C4-2B (cell line): ENCODE data around the gene SIT1.
"Not testable (repeated sequence)": the region's sequence is repeated elsewhere in the genome, so short reads cannot be mapped to it uniquely, and the experiment has no call there.

Source experiments
- ZFX ChIP-seq: fragments of 450-650 bp; IDR thresholded peaks from 2 replicates; pipeline ENCODE4 v1.6.1; 2017
- TF ChIP-seq, protein P1 (sequence below): fragments of 450-650 bp; conservative IDR thresholded peaks from 2 replicates; pipeline ENCODE4 v1.5.1; 2017; ENCODE audit warnings: mild to moderate bottlenecking

DNA sequence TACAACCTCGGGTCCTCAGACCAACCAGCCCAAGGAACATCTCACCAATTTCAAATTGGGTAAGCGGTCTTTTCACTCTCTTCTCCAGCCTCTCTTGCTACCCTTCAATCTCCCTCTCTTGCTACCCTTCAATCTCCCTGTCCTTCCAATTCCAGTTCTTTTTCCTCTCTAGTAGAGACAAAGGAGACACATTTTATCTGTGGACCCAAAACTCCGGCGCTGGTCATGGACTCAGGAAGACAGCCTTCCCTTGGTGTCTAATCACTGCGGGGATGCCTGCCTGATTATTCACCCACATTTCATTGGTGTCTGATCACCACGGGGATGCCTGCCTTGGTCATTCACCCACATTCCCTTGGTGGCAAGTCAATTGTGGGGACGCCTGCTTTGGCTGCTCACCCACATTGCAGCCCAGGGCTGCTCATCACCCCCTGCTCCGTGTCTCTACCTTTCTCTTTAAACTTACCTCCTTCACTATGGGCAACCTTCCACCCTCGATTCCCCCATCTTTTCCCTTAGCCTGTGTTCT lies 13.2 kb downstream of the SIT1 start:
- TF ChIP-seq, protein P1, sequence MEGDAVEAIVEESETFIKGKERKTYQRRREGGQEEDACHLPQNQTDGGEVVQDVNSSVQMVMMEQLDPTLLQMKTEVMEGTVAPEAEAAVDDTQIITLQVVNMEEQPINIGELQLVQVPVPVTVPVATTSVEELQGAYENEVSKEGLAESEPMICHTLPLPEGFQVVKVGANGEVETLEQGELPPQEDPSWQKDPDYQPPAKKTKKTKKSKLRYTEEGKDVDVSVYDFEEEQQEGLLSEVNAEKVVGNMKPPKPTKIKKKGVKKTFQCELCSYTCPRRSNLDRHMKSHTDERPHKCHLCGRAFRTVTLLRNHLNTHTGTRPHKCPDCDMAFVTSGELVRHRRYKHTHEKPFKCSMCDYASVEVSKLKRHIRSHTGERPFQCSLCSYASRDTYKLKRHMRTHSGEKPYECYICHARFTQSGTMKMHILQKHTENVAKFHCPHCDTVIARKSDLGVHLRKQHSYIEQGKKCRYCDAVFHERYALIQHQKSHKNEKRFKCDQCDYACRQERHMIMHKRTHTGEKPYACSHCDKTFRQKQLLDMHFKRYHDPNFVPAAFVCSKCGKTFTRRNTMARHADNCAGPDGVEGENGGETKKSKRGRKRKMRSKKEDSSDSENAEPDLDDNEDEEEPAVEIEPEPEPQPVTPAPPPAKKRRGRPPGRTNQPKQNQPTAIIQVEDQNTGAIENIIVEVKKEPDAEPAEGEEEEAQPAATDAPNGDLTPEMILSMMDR: not testable (repeated sequence)
- not testable (repeated sequence) for TF ChIP-seq ZFX
